ENCODE results near the gene DDX1.

DDX1 gene

DNA sequence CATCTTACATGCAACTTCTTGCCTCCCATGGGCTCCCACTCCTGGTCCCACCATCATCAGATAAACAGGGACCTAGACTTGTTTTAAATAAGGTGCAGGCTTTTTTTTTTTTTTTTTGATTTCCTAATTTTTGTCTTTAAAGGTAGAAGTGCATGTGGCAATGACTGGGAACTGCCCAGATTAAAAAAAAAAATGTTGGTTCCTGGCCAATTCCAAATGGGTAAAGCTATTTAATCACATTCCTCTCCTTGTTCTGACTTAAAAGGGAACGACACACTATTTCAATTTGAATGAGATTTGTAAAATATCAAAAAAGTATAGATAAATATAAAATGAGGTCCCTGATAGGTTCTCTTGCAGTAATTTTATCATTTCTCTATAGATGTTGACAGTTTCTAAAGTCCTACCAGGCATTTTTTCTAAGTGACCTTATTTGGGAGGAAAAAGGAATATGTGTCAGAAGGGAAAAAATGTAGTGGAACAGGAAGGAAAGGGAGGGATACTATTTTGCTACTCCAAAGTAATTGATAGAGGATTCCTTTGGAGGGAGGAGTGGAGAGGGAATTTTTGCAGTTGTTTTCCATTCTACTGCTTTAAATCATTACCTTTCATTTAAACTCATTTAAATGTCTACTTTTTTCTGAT lies 43.3 kb downstream of the DDX1 start:
- no peak overlapping the region for H3K4me3 ChIP-seq (ENCODE audit: low read depth, low read length)
- no peak for DNase-seq (ENCODE audit: low read depth, low spot score)
- in situ Hi-C loops (cut with HindIII; ENCODE audit: low sequenced_read_pairs), result no loop called here
- TF ChIP-seq, protein P1, sequence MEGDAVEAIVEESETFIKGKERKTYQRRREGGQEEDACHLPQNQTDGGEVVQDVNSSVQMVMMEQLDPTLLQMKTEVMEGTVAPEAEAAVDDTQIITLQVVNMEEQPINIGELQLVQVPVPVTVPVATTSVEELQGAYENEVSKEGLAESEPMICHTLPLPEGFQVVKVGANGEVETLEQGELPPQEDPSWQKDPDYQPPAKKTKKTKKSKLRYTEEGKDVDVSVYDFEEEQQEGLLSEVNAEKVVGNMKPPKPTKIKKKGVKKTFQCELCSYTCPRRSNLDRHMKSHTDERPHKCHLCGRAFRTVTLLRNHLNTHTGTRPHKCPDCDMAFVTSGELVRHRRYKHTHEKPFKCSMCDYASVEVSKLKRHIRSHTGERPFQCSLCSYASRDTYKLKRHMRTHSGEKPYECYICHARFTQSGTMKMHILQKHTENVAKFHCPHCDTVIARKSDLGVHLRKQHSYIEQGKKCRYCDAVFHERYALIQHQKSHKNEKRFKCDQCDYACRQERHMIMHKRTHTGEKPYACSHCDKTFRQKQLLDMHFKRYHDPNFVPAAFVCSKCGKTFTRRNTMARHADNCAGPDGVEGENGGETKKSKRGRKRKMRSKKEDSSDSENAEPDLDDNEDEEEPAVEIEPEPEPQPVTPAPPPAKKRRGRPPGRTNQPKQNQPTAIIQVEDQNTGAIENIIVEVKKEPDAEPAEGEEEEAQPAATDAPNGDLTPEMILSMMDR (IDR thresholded peaks at IDR 0.05; ENCODE audit: low read depth, low read length), result no peak

DNA sequence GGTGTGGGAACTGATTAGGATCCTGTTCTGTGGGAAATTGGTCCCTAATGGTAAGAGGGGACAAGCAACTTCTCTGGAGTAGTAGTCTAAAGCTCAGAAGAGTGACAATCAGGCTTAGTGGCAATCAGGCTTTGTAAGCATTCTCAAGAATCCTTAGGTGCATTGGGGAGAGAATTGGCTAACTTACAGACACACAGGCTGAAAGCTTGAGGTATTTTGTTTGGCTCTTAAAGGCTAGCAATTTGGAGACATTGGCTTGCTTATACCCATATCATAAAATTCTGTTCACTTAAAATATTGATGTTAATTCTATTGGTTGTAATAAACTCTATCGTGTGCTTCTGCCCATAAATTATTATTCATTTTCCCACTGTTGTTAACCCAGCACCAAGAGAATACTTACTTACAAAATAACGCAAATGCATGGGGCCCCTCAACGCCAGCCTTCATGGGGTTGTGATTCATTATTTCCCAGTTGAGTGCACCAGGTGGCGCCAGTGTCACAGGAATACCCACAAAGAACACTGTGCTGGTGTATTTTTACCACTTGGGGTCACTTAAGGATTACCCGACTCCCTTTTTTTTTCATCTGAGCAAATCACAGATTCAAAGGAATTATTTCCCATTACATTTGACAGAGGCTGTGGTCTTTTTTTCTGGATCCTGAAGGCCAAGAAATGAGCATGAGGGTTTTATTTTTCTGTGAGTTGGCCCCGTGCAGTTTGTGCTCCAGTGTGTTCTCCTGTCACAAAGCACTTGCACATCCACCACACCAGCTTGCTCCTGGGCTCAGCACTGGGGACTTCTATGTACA lies 45.5 kb downstream of the DDX1 start:
- TF ChIP-seq, protein P1 (IDR thresholded peaks at IDR 0.05; ENCODE audit: low read depth, low read length), result peak; percentile 71
- H3K4me3 ChIP-seq (ENCODE audit: low read depth, low read length), result no peak overlapping the region
- in situ Hi-C loops (cut with HindIII; ENCODE audit: low sequenced_read_pairs), result no loop called here
- peak; percentile 76 for DNase-seq (ENCODE audit: low read depth, low spot score)

DNA sequence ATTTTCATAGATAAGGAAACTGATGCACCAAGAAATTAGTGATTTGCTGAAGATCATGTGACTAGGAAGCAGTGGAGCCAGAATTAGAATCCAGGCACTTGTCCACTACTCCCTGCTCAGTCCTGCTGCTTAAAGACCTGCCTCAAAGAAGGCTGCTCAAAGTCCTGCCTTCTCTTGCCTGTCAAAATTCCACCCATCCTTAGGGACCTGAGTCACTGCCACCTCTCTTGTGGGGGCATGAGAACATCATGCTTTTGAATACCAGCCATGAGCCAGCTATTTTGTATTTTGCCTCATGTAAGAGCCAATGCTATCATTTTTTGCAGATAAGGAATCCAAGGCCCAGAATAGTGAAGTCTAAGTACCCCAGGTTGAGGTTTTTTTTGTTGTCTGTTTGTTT lies 47.1 kb downstream of the DDX1 start:
- TF ChIP-seq, protein P1 (IDR thresholded peaks at IDR 0.05; ENCODE audit: low read depth, low read length), result no peak
- in situ Hi-C loops (cut with HindIII; ENCODE audit: low sequenced_read_pairs), result no loop called here
- no peak overlapping the region for H3K4me3 ChIP-seq (ENCODE audit: low read depth, low read length)
- DNase-seq (ENCODE audit: low read depth, low spot score), result peak; percentile 25

DNA sequence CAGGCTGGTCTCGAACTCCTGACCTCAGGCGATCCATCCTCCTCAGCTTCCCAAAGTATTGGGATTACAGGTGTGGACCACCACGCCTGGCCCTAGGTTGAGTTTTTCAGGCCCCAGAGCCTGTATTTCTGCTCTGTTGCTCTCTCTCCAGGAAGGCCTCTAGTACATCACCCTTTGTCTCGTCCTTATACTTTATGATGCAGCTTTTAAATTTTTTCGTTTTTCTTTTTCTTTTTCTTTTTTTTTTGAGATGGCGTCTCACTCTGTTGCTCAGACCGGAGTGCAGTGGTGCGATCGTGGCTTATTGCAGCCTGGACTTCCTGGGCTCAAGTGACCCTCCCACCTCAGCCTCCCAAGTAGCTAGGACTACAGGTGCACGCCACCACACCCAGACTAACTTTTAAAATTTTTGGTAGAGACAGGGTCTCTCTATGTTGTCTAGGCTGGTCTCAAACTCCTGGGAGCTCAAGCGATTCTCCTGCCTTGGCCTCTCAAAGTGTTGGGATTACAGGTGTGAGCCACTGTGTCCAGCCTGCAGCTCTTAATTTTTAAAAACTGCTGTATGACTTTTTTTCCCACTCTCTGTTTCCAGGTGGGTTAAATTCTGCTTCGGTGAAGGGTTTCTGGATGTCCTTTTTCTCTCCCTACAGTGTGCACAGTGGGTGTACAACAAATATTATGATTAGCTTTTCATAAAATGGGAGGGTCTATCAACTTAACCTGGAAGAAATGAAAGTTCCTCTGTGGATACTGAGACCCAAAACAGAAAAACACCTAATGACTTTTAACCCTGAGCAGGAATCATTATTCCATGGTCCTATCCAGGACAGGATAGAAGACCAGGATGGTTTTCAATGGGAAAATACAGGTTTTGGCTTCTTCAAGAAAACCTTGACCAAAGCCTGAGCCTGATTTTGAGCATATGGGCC lies 47.9 kb downstream of the DDX1 start:
- TF ChIP-seq, protein P1 (IDR thresholded peaks at IDR 0.05; ENCODE audit: low read depth, low read length), result no peak
- H3K4me3 ChIP-seq (ENCODE audit: low read depth, low read length), result no peak overlapping the region
- in situ Hi-C loops (cut with HindIII; ENCODE audit: low sequenced_read_pairs), result no loop called here
- DNase-seq (ENCODE audit: low read depth, low spot score), result no peak

DNA sequence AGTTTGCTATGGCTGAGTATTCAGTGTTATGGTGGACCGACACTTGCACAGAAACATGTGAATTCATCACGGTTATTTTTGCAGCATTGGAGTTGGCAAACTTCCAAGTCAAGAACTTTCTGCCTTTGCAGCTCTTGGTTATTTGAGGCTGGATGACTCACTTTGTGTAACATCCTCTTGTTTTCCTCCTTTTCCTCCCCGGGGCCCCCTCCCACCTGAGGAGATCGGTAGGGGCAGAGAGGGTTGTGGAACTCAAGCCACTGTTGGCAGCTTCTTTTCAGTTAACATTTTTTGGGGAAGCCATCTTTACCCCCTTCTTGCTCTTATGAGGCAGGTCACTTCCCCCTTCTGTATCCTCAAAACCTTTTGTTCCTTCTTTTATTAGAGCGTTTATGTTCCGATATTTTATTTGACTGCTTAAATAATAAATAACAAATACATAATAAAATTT lies 48.6 kb downstream of the DDX1 start:
- DNase-seq (ENCODE audit: low read depth, low spot score), result peak; percentile 86

More for the DNA sequence above, 48.6 kb downstream of the DDX1 start:
- TF ChIP-seq, protein P1 (IDR thresholded peaks at IDR 0.05; ENCODE audit: low read depth, low read length), result no peak
- in situ Hi-C loops (cut with HindIII; ENCODE audit: low sequenced_read_pairs), result no loop called here
- H3K4me3 ChIP-seq (ENCODE audit: low read depth, low read length), result no peak overlapping the region
